ENCODE data around the gene SACM1L.

GRCh38 chr3:45787551-45787950 is 98.4 kb downstream of the SACM1L start:
- no peak for TF ChIP-seq CTCF (IDR thresholded peaks at IDR 0.05 in 4 of 5, conservative IDR thresholded peaks at IDR 0.05 in 1 of 5)
- TF ChIP-seq POLR2A (IDR thresholded peaks at IDR 0.05), result no peak
